ENCODE results near the gene GAGE2A.
"Not testable (repeated sequence)": the region's sequence is repeated elsewhere in the genome, so short reads cannot be mapped to it uniquely, and the experiment has no call there.

GAGE2A gene

GRCh38 chrX:49589196-49589595 is at the start of gene GAGE2A:
Gene GAGE2A, plus strand, starts transcription at chrX:49589496. Its CDS starts 1,155 bp downstream, at chrX:49590651.
- H3K4me1 Mint-ChIP-seq (ENCODE audit: low read depth); H3K9me3 Mint-ChIP-seq; H3K36me3 Mint-ChIP-seq (ENCODE audit: low read depth); H3K27ac Mint-ChIP-seq; H3K27me3 Mint-ChIP-seq (ENCODE audit: low read depth); H3K4me3 Mint-ChIP-seq: not testable (repeated sequence)

DNA sequence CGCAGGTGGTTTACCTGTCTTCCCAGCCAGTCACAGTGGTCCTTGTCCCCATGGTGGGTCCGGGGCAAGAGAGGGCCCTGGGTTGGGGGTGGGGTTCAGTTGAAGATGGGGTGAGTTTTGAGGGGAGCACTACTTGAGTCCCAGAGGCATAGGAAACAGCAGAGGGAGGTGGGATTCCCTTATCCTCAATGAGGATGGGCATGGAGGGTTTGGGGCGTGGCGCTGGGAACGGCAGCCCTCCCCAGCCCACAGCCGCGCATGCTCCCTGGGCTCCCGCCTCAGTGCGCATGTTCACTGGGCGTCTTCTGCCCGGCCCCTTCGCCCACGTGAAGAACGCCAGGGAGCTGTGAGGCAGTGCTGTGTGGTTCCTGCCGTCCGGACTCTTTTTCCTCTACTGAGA is 47.9 kb upstream of the GAGE2A start, which contains the start of gene GAGE12D:
GAGE12D (plus strand) TSS at position 301 of the 400 bp plus-strand sequence. CDS start 1,155 bp downstream, outside the sequence.
- H3K4me3 Mint-ChIP-seq; H3K36me3 Mint-ChIP-seq (ENCODE audit: low read depth); H3K9me3 Mint-ChIP-seq; H3K27me3 Mint-ChIP-seq (ENCODE audit: low read depth); H3K27ac Mint-ChIP-seq; H3K4me1 Mint-ChIP-seq (ENCODE audit: low read depth): not testable (repeated sequence)

GRCh38 chrX:49550989-49551388 is 38.3 kb upstream of the GAGE2A start, which contains the start of gene GAGE12E:
Gene GAGE12E, plus strand, starts transcription at chrX:49551289. Its CDS starts 1,155 bp downstream, at chrX:49552444.
- not testable (repeated sequence) for H3K27me3 Mint-ChIP-seq (ENCODE audit: low read depth); H3K4me3 Mint-ChIP-seq; H3K4me1 Mint-ChIP-seq (ENCODE audit: low read depth); H3K27ac Mint-ChIP-seq; H3K36me3 Mint-ChIP-seq (ENCODE audit: low read depth); H3K9me3 Mint-ChIP-seq

DNA sequence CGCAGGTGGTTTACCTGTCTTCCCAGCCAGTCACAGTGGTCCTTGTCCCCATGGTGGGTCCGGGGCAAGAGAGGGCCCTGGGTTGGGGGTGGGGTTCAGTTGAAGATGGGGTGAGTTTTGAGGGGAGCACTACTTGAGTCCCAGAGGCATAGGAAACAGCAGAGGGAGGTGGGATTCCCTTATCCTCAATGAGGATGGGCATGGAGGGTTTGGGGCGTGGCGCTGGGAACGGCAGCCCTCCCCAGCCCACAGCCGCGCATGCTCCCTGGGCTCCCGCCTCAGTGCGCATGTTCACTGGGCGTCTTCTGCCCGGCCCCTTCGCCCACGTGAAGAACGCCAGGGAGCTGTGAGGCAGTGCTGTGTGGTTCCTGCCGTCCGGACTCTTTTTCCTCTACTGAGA is 28.8 kb upstream of the GAGE2A start, which contains the start of gene GAGE12F:
GAGE12F (plus strand) TSS at position 301 of the 400 bp plus-strand sequence. CDS start 1,155 bp downstream, outside the sequence.
- H3K27ac Mint-ChIP-seq; H3K27me3 Mint-ChIP-seq (ENCODE audit: low read depth); H3K4me1 Mint-ChIP-seq (ENCODE audit: low read depth); H3K4me3 Mint-ChIP-seq; H3K9me3 Mint-ChIP-seq; H3K36me3 Mint-ChIP-seq (ENCODE audit: low read depth): not testable (repeated sequence)

DNA sequence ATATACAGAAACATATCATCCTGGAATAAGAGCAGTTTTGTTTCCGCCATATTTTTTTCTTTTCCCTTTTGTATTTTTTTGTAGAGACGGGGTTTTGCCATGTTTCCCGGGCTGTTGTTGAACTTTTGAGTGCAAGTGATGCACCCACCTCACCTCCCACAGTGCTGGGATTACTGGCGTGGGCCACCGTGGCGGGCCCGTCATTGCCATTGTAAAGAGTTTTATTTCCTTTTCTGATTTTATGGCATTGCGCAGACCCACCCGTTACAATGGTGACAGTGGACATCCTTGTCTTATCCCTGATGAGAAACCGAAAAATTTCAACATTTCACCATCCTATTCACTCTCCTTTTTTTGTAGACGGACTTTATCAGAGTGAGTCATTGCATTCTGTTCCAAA is 20.6 kb upstream of the GAGE2A start:
- H3K4me3 Mint-ChIP-seq = not testable (repeated sequence)

GRCh38 chrX:49569152-49569551 is 20.1 kb upstream of the GAGE2A start:
- not testable (repeated sequence) for H3K4me1 Mint-ChIP-seq (ENCODE audit: low read depth); H3K27ac Mint-ChIP-seq; H3K27me3 Mint-ChIP-seq (ENCODE audit: low read depth); H3K4me3 Mint-ChIP-seq; H3K9me3 Mint-ChIP-seq; H3K36me3 Mint-ChIP-seq (ENCODE audit: low read depth)

More for the DNA sequence above, 20.6 kb upstream of the GAGE2A start:
- H3K9me3 Mint-ChIP-seq; H3K4me1 Mint-ChIP-seq (ENCODE audit: low read depth); H3K27ac Mint-ChIP-seq; H3K36me3 Mint-ChIP-seq (ENCODE audit: low read depth); H3K27me3 Mint-ChIP-seq (ENCODE audit: low read depth): not testable (repeated sequence)

DNA sequence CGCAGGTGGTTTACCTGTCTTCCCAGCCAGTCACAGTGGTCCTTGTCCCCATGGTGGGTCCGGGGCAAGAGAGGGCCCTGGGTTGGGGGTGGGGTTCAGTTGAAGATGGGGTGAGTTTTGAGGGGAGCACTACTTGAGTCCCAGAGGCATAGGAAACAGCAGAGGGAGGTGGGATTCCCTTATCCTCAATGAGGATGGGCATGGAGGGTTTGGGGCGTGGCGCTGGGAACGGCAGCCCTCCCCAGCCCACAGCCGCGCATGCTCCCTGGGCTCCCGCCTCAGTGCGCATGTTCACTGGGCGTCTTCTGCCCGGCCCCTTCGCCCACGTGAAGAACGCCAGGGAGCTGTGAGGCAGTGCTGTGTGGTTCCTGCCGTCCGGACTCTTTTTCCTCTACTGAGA is 19.2 kb upstream of the GAGE2A start, which contains the start of gene GAGE12G:
GAGE12G (plus strand) TSS at position 301 of the 400 bp plus-strand sequence. CDS start 1,155 bp downstream, outside the sequence.
- H3K36me3 Mint-ChIP-seq (ENCODE audit: low read depth); H3K27ac Mint-ChIP-seq; H3K27me3 Mint-ChIP-seq (ENCODE audit: low read depth); H3K4me1 Mint-ChIP-seq (ENCODE audit: low read depth); H3K4me3 Mint-ChIP-seq; H3K9me3 Mint-ChIP-seq: not testable (repeated sequence)

GRCh38 chrX:49579649-49580048 is 9.6 kb upstream of the GAGE2A start, which contains the start of gene GAGE12H:
Gene GAGE12H, plus strand, starts transcription at chrX:49579949. Its CDS starts 1,155 bp downstream, at chrX:49581104.
- H3K36me3 Mint-ChIP-seq (ENCODE audit: low read depth); H3K4me3 Mint-ChIP-seq; H3K9me3 Mint-ChIP-seq; H3K27me3 Mint-ChIP-seq (ENCODE audit: low read depth); H3K4me1 Mint-ChIP-seq (ENCODE audit: low read depth); H3K27ac Mint-ChIP-seq: not testable (repeated sequence)

- not testable (repeated sequence) for H3K27me3 Mint-ChIP-seq (ENCODE audit: low read depth); H3K36me3 Mint-ChIP-seq (ENCODE audit: low read depth); H3K4me3 Mint-ChIP-seq; H3K27ac Mint-ChIP-seq; H3K9me3 Mint-ChIP-seq; H3K4me1 Mint-ChIP-seq (ENCODE audit: low read depth)
Observed at GRCh38 chrX:49589769-49590478, 628 bp downstream of the GAGE2A start.

DNA sequence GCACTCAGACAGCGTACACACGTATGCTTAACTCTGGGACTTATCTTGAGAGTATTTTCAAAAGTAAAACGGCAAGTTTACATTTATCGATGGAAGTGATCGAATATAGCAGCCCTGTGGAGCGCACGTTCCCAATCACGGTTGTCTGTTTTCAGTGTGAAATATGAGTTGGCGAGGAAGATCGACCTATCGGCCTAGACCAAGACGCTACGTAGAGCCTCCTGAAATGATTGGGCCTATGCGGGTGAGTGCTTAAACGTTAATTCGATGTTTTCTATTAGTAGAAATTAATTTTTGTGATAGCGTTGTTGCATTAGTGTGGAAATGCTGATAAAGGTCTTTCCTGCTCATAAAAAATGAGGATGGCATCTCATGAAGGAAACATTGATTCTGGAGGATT is 1.2 kb downstream of the GAGE2A start:
- H3K9me3 Mint-ChIP-seq; H3K27ac Mint-ChIP-seq; H3K36me3 Mint-ChIP-seq (ENCODE audit: low read depth); H3K4me1 Mint-ChIP-seq (ENCODE audit: low read depth); H3K27me3 Mint-ChIP-seq (ENCODE audit: low read depth); H3K4me3 Mint-ChIP-seq: not testable (repeated sequence)

DNA sequence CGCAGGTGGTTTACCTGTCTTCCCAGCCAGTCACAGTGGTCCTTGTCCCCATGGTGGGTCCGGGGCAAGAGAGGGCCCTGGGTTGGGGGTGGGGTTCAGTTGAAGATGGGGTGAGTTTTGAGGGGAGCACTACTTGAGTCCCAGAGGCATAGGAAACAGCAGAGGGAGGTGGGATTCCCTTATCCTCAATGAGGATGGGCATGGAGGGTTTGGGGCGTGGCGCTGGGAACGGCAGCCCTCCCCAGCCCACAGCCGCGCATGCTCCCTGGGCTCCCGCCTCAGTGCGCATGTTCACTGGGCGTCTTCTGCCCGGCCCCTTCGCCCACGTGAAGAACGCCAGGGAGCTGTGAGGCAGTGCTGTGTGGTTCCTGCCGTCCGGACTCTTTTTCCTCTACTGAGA is 9.4 kb downstream of the GAGE2A start, which contains the start of gene GAGE1:
GAGE1 (plus strand) TSS at position 301 of the 400 bp plus-strand sequence. CDS start 1,155 bp downstream, outside the sequence.
- not testable (repeated sequence) for H3K27me3 Mint-ChIP-seq (ENCODE audit: low read depth); H3K4me1 Mint-ChIP-seq (ENCODE audit: low read depth); H3K4me3 Mint-ChIP-seq; H3K27ac Mint-ChIP-seq; H3K9me3 Mint-ChIP-seq; H3K36me3 Mint-ChIP-seq (ENCODE audit: low read depth)

- no peaks in the 10 kb centered on the region for H3K36me3 Mint-ChIP-seq (ENCODE audit: low read depth)
- no peaks in the 10 kb centered on the region for H3K4me1 Mint-ChIP-seq (ENCODE audit: low read depth)
- H3K27me3 Mint-ChIP-seq (ENCODE audit: low read depth) = peaks cover 4% of the 10 kb centered on the region
- no peak overlapping the region for H3K4me3 Mint-ChIP-seq
- no peaks in the 10 kb centered on the region for H3K9me3 Mint-ChIP-seq
- no peak overlapping the region for H3K27ac Mint-ChIP-seq
Observed at GRCh38 chrX:49610718-49611310, 21.5 kb downstream of the GAGE2A start.

- H3K4me3 Mint-ChIP-seq = no peak overlapping the region
- no peaks in the 10 kb centered on the region for H3K36me3 Mint-ChIP-seq (ENCODE audit: low read depth)
- H3K27me3 Mint-ChIP-seq (ENCODE audit: low read depth) = no peaks in the 10 kb centered on the region
- no peaks in the 10 kb centered on the region for H3K4me1 Mint-ChIP-seq (ENCODE audit: low read depth)
- H3K27ac Mint-ChIP-seq = no peak overlapping the region
- peaks cover 5% of the 10 kb centered on the region for H3K9me3 Mint-ChIP-seq
Observed at GRCh38 chrX:49618574-49618973, 29.3 kb downstream of the GAGE2A start.

DNA sequence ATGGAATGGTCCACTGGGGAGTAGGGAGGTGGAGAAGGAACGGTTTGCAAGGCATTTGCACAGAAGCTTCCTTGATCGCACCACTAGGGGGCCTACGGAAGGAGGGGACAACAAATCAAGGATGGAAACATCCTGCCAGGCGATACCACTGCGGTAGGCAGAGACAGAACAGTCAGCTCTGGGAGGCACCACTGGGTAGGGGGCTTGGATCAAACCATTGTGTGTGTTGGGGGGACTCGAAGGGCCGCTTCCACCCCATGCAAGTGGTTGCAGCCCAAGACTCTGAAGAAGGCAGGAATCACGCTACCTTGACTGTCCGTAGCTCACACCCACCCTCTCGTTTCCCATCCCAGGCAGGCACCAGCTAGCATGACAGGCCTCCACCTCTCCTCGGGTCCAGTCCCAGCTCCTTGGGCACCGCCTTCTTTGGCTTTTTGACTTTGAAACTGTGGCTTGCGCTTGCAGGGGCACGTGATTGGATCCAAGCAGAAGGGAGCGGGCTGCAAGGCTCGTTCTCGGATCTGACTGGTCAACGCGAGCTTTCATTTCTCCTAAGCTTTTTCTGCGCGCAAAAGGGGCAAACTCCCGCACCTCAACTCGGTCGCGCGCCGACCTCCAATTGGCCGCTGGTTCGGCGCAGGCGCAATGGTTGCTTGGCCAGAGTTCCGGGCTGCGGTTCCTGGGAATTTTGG is 37.9 kb downstream of the GAGE2A start:
- H3K9me3 Mint-ChIP-seq = peaks cover 5% of the 10 kb centered on the region
- H3K4me1 Mint-ChIP-seq (ENCODE audit: low read depth) = no peaks in the 10 kb centered on the region
- H3K36me3 Mint-ChIP-seq (ENCODE audit: low read depth) = no peaks in the 10 kb centered on the region
- H3K27ac Mint-ChIP-seq = no peak overlapping the region
- H3K27me3 Mint-ChIP-seq (ENCODE audit: low read depth) = no peaks in the 10 kb centered on the region
- H3K4me3 Mint-ChIP-seq = no peak overlapping the region
